K562 (cell line): ENCODE data around the gene PEX19. TPM values are rescaled to one million over a fixed set of nuclear protein-coding genes. Genes with fewer than 3 reads are reported as not detected.

ENCODE experiments used
- ARID3A ChIP-seq: IDR thresholded peaks from 2 replicates; pipeline ENCODE4 v1.6.1; 2012; ENCODE audit warnings: low read depth, low read length, improper control_type of control experiment, borderline replicate concordance
- CBX2 ChIP-seq: fragments of 200-600 bp; sonication (generic); IDR thresholded peaks from one replicate; pipeline ENCODE4 v1.6.1; 2012; ENCODE audit warnings: mild to moderate bottlenecking, low read length, inconsistent platforms; ENCODE audit not compliant: insufficient read depth, poor library complexity, severe bottlenecking
- DEAF1 ChIP-seq: fragments of 450-650 bp; formaldehyde crosslinking; IDR thresholded peaks from 2 replicates; pipeline ENCODE4 v1.4.0; 2020; ENCODE audit warnings: mild to moderate bottlenecking, moderate library complexity
- ETV1 ChIP-seq: fragments of 450-650 bp; conservative IDR thresholded peaks from 2 replicates; pipeline ENCODE4 v1.6.1; 2016; ENCODE audit warnings: missing genetic modification characterization, control low read depth, low read depth, missing compliant biosample characterization
- GABPA ChIP-seq: fragments of 200-800 bp; sonication (Bioruptor generic); conservative IDR thresholded peaks from 2 replicates; pipeline ENCODE4 v1.6.1; 2016; ENCODE audit warnings: low read depth, missing genetic modification characterization, missing compliant biosample characterization
- GATA2 ChIP-seq: sonication (generic); formaldehyde crosslinking; IDR thresholded peaks from 2 replicates; pipeline ENCODE4 v1.4.0; 2020; ENCODE audit warnings: mild to moderate bottlenecking, missing genetic modification reagents
- PCBP1 ChIP-seq: fragments of 200-400 bp; formaldehyde crosslinking; IDR thresholded peaks from 2 replicates; pipeline ENCODE4 v1.6.1; 2018; ENCODE audit warnings: mild to moderate bottlenecking, low read depth, low read length; ENCODE audit not compliant: poor library complexity, severe bottlenecking
- PHF21A ChIP-seq: fragments of 450-650 bp; IDR thresholded peaks from 2 replicates; pipeline ENCODE4 v1.6.1; 2017; ENCODE audit warnings: low read depth, borderline replicate concordance
- RBM17 ChIP-seq: fragments of 200-400 bp; formaldehyde crosslinking; IDR thresholded peaks from 2 replicates; pipeline ENCODE4 v1.6.1; 2017; ENCODE audit warnings: low read depth, mild to moderate bottlenecking, low read length, borderline replicate concordance
- RERE ChIP-seq: sonication (generic); formaldehyde crosslinking; IDR thresholded peaks from 2 replicates; pipeline ENCODE4 v1.8.0; 2023; ENCODE audit warnings: missing genetic modification reagents, mild to moderate bottlenecking, borderline replicate concordance
- SAP30 ChIP-seq: fragments of 200-600 bp; sonication (generic); IDR thresholded peaks from 2 replicates; pipeline ENCODE4 v1.6.1; 2012; ENCODE audit warnings: borderline replicate concordance, low read depth, mild to moderate bottlenecking, moderate library complexity, low read length, control low read depth, inconsistent platforms; ENCODE audit not compliant: insufficient read depth, poor library complexity, severe bottlenecking
- SMARCE1 ChIP-seq: fragments of 450-650 bp; IDR thresholded peaks from 2 replicates; pipeline ENCODE4 v1.7.1; 2016; ENCODE audit warnings: mild to moderate bottlenecking
- STAG1 ChIP-seq: sonication (generic); formaldehyde crosslinking; IDR thresholded peaks from 2 replicates; pipeline ENCODE4 v1.5.0; 2020; ENCODE audit warnings: missing genetic modification reagents, borderline replicate concordance
- STAT5B ChIP-seq: fragments of 250-450 bp; sonication (Bioruptor Pico); IDR thresholded peaks from 2 replicates; pipeline ENCODE4 v1.8.0; 2021; ENCODE audit warnings: mild to moderate bottlenecking, inconsistent platforms
- TFAM ChIP-seq: fragments of 250-450 bp; sonication (Bioruptor Pico); conservative IDR thresholded peaks from 2 replicates; pipeline ENCODE4 v1.5.0; 2021; ENCODE audit warnings: mild to moderate bottlenecking, moderate library complexity
- TRIM24 ChIP-seq, 2 experiments: fragments of 450-650 bp; IDR thresholded peaks; 2 replicates each; pipeline ENCODE4 v1.6.1; 2016
- USF1 ChIP-seq: sonication (generic); formaldehyde crosslinking; IDR thresholded peaks from 2 replicates; pipeline ENCODE4 v1.9.0; 2022; ENCODE audit warnings: mild to moderate bottlenecking, missing genetic modification reagents
- ZNF217 ChIP-seq: sonication (generic); formaldehyde crosslinking; IDR thresholded peaks from 2 replicates; pipeline ENCODE4 v1.8.0; 2022; ENCODE audit warnings: mild to moderate bottlenecking, missing genetic modification reagents
- ZNF696 ChIP-seq: fragments of 250-450 bp; sonication (Bioruptor Pico); conservative IDR thresholded peaks from 2 replicates; pipeline ENCODE4 v1.4.0; 2020; ENCODE audit warnings: mild to moderate bottlenecking, moderate library complexity
- polyA plus RNA-seq, 8 experiments: library from polyadenylated mRNA; depleted of rRNA in 4 of 8; stranded (reverse) in 5 of 8; unstranded in 3 of 8; fragments of >200 nt; fragmentation: Nextera tagmentation in 2 of 8; fragmentation: Illumina TruSeq in 1 of 8; extraction: Ambion mirVana in 2 of 8; extraction: Trizol in 1 of 8; gene quantifications; 2 replicates each; pipeline versions ENCODE4 v1.2.1 to v1.2.3, GENCODE V29; 2011 to 2014; ENCODE audit warnings: inconsistent platforms in 1 of 8, missing spikeins in 1 of 8
- total RNA-seq, 7 experiments: library from RNA; depleted of rRNA in 6 of 7; stranded (reverse); fragments of >200 nt in 6 of 7; fragmentation: Illumina TruSeq in 2 of 7; extraction: Trizol in 2 of 7; gene quantifications; 2 replicates each; pipeline versions ENCODE4 v1.2.1 to v1.2.3, GENCODE V29; 2011 to 2021; ENCODE audit warnings: low replicate concordance in 1 of 7

The PEX19 gene
- total and polyA plus RNA-seq, 9 of the 15 experiments (the other 6 are each of a cell fraction or from before 2014, with no cell fraction given), result 32.5 to 103 (median 59.8) TPM

GRCh38 chr1:160284782-160285344, at the start of gene PEX19 (continued):
- TF ChIP-seq ZNF217 (CRISPR knock-in tag) (no peak), TFAM (CRISPR knock-in tag) (no peak), USF1 (CRISPR knock-in tag) (no peak), PHF21A (no peak), DEAF1 (CRISPR knock-in tag) (no peak), PCBP1 (no peak), GABPA (no peak), ETV1 (tag) (no peak), CBX2 (no peak), ARID3A (no peak), STAT5B (CRISPR knock-in tag) (no peak), RBM17 (no peak), SMARCE1 (no peak), RERE (no peak), GATA2 (CRISPR knock-in tag) (no peak), SAP30 (peak; percentile 94), STAG1 (CRISPR knock-in tag) (no peak), TRIM24 (IDR thresholded peaks at IDR 0.05) (no peak), ZNF696 (no peak)
